SHP77 (cell line): Measurements from ENCODE around the gene BARHL1.

Source experiments
- DNase-seq, 2 experiments: peaks; one replicate each; lab custom pipeline; 2025; lab: John Stamatoyannopoulos, UW

Gene BARHL1

GRCh38 chr9:132582276-132582785, at the start of gene BARHL1:
Gene BARHL1, plus strand, starts transcription at chr9:132582606. Its CDS starts 192 bp downstream, at chr9:132582798.
- no peak for DNase-seq

DNA sequence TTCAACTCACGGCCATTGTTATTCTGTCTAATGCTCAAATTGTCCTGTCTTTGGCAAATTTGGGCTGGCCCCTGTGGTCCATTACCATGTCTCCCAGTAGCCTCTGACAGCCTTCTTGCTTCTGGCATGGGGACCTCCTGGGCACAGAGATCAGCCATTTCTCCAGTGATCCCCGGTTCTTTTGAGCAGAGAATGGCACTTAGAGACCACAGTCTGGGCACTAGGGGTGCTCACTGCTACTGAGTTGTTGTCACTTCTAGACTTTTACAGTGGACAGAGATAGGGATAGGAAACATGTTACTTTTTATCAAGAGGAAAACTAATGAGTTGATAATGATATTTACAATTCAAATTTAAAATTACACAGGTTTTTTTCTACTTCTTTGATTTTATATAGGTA, 47.6 kb upstream of the BARHL1 start:
- no peak for DNase-seq

DNA sequence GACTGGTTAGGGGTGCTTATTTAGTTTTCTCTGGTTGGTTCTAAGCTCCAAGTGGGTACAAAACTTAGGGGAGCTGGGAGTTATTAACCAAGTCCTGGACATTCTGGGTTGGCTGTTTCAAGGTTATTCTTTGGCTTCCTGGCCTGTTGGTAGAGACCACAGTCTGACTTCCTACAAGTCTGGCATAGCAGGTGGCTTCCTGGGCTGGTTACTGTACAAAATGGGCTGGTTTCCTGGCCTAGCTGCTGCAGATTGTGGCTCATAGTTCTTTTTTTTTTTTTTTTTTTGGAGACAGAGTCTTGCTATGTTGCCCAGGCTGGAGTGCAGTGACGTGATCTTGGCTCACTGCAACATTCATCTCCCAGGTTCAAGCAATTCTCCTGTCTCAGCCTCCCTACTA, 46.3 kb upstream of the BARHL1 start:
- DNase-seq, result no peak

- no peak for DNase-seq
These were observed 45.1 kb upstream of the BARHL1 start for GRCh38 chr9:132537352-132537751.

DNA sequence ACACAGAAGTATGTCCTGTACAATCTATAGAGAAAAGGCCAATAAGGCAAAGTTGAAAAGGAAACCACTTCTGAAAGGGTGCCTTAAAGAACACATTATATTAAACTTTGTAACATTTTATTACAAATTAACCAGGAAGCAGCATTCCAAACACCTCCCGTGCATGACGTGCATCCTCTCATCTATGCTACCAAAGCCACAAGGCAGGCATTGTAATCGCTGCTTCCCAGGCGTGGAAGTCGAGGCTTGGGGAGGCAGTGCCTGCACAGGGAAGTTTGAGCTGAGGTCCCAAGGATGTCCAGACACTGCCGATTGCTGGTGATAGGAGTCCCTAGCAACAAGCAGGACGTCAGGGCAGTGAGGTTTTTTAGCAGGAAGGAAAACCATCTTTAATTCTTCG, 44.3 kb upstream of the BARHL1 start:
- no peak for DNase-seq

DNA sequence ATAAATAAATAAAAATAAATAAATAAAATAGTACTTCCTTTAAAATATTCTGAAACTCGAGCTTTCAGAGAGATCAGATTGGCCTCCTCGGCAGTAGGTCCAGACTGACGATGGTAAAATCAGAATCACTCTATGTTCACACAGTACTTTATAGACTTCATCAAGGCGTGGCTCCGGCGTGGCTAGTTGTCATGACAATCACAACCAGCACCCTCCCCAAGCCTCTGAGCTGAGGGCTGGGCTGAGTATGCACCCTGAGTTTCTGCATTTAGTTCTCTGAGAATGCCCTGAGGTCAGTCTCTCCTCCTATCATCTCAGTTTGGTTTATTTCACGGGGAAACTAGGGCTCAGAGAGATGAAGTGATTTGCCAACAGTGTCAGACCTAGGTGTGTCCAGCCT, 43.3 kb upstream of the BARHL1 start:
- no peak for DNase-seq

DNA sequence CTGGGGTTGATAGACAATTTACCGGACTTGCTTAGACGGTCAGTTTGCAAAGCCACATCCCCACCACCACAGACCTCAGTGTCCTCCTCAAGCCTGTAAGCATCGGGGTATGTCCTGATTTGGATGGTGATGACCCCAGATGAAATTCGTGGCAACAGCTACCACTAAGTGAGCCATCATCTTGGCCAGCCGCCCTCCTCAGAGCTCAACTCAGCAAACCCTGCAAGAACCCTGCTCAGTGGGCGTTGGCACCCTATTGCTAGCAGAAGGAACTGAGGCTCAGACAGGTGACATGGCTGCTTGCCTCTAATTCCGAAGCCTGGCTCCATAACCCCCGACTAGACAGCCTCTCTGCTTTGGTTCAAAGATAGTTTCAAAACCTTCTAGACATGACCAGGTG, 41.4 kb upstream of the BARHL1 start:
- no peak for DNase-seq

DNA sequence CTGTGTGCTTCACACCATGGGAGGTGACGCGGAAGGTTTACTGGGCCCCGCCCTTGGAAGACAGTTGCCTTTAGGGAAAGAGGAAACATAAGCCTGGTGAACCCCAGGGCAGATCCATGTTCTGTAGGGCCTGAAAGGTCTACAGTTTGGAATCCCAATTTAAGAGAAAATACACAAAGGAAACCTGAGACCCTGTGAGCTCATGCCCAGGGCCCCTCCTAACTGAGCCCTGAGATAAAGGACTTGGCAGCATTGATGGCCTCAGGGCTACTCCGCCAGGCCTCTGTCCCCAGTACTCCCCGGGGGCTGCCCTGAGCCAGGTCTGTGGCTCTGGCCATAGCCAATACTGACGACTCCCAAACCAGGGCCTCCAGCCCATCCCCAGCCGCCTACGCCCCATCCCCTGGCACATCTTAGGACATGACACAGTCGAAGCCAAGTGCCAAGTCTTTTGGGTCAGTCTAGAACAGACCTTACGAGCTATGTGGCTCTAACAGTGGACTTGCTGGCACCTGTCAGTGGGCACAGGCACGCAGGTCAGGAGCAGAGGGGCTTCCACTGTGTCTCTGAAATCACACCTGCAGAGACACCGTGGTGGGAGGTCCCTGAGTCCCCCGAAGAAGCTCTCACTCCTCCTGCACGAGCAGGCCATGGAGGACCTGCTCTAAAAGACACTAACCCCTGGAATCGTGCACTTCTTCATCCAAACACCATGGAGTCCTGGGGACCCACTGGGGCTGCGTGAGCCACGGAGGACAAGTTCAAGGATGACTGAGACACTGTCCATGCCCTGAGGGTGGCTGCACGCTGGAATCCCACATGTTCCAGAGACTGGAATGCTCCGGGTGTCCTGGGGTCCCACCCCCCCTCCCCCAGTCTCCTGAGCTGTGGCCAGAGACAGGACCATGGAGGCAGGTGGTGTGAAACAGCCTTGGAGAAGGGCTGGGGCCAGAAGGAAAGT, 40.3 kb upstream of the BARHL1 start:
- no peak for DNase-seq

DNA sequence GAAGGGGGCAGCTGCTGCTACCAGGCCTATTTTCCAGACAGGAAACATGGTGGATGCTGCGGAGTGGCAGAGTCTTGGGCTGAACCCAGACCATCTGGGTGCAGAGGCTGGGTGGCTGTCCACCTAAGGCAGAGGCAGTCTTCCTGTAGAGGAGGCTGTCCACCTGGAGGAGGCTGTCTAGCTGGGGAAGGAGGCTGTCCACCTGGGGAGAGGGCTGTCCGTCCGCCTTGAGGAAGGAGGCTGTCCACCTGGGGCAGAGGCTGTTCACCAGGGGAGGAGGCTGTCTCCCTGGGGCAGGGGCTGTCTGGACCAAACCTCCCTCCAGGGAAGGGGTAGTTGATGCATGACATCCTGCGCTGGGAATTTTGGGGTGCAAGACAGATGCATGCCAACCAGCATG, 39.2 kb upstream of the BARHL1 start:
- DNase-seq, result no peak

GRCh38 chr9:132543960-132544359, 38.4 kb upstream of the BARHL1 start:
- DNase-seq, result no peak

DNA sequence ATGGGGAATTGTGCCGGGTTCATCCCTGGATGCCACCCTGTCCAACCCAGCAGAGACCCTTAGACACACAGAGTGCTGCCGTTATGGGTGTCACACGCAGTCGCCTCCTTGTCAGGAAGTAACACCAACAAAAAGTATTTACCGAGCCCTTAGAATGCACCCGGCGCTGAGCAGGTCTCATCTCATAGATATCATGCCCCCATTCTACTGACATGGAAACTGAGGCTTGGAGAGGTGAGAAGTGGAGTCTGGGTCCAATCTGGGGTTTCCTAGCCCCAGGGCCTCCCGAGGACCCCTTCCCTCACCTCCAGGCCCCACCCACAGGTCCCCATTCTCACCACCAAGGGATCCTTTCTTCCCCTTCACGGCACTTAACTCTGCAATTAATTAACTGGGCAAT, 36.8 kb upstream of the BARHL1 start:
- DNase-seq, result no peak

DNA sequence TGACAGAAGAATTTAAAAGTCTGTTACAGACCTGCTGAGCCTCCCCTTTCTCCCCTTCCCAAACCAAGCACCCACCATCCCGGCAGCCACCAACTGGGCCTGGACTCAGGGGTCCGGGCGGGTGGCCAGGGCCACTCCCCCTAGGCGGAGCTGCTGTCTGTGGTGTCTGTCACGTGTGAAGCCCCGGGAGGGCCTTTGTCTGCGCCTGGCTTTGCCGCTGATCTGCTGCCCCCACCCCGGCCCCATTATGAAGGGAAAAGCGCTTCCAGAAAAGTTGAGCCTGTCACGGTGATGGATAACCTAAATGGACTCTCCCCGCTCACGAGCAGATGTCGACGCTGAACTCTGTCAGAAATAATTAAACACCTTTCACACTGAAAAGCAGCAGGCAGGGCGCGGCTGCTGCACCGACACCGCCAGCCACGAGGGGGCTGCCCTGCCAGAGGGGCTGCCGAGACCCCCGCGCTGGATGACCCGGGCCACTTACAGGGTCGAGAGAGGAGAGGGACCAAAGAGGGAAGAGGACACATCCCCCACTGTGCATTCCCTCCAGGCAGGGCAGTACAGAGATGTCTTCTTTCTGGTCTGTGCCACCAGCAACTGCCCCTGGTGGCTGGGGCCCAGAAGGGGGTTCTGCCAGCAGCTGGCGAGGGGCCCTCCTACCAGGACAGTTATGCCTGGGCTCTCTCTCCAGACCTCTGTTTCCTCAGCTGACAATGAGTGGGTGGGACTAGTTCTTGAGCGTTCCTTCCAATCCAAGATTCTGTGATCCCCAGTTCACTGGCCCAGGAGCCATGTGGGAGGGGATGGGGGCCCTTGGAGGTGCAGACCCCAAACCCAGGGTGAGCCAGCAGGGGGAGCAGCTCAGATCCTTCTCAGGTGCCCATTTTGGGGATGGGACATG, 36.0 kb upstream of the BARHL1 start:
- peak in 1 of 2 experiments; percentile 23 for DNase-seq

DNA sequence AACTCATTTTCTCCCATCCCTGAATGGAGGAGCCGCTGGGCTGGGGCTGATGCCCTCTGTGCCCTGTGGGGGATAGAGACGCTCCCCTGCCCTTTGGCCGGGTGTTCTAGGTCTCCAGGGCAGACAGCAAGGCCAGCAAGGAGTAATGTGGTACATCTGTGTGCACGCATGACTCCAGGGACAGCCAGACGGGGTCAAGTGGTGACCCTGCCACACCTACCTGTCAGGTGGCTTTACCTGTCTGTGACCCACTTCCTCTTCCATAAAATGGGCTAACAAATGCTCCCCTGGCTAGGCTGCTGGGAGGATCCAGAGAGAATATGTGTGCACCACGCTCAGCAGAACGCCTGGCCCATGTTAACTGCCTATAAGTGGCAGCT, 35.4 kb upstream of the BARHL1 start:
- no peak for DNase-seq

DNA sequence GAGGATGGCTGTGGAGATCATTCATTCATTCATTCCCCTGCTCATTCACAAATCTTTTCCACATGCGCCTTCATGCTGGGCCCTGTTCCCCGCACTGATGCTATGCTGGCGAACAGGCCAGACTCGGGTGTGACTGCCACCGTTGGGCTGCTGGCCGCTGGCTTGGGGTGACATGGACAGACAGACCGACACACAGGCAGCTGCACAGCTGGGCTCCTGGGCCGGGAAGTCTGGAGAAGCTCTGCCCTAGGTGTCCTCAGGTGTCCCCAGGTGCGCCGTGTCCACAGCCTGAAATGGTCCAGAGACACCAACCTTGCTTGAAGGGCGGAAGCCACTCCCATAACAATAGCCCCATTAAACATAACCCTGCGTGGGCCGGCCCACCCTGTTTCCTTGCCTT, 35.0 kb upstream of the BARHL1 start:
- DNase-seq, result no peak

- no peak for DNase-seq
These were observed 34.3 kb upstream of the BARHL1 start for GRCh38 chr9:132547976-132548730.

- DNase-seq, result no peak
These were observed 33.4 kb upstream of the BARHL1 start for GRCh38 chr9:132548751-132549640.

GRCh38 chr9:132551556-132551955, 30.9 kb upstream of the BARHL1 start:
- no peak for DNase-seq

GRCh38 chr9:132552041-132552440, 30.4 kb upstream of the BARHL1 start:
- no peak for DNase-seq

DNA sequence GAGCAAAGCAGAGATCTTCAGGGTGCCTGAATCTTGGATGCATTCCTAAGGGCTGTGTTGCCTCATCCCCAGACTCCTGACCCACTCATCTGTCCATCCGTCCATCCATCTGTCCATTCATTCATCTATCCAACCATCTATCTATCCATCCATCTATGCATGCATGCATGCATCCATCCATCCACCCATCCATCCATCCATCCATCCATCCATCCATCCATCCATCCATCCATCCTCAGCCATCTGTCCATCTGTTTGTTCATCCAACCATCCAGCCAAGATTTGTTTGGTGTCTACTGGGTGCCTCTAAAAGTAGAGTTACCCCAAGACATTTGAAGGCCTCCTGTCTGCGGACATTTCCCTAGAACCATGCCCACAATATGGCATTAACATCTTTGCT, 27.7 kb upstream of the BARHL1 start:
- no peak for DNase-seq

GRCh38 chr9:132555528-132555927, 26.9 kb upstream of the BARHL1 start:
- no peak for DNase-seq

- DNase-seq, result no peak
These were observed 26.2 kb upstream of the BARHL1 start for GRCh38 chr9:132556235-132556634.
